ENCODE results near the gene EFCAB14.
"Not testable (repeated sequence)": the region's sequence is repeated elsewhere in the genome, so short reads cannot be mapped to it uniquely, and the experiment has no call there.

The EFCAB14 gene

DNA sequence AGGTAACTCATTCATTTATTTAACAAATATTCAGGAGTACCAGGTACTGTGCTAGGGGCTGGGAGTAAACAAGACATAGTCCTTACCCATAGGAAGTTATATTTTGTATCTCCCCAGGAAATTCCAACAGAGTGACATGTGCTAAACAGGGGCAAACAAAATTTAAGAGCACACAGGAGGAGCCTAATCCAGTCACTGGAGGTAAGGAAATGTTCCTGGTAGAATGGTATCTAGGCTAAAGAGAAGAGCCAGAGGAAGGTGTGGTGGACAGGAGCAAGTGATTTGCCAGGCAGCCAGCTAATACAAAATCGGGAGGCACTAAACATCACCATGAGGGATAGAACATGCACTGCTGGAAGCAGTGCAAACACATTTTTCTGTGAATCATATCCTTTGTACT, 36.9 kb downstream of the EFCAB14 start:
- no peak for DNase-seq

DNA sequence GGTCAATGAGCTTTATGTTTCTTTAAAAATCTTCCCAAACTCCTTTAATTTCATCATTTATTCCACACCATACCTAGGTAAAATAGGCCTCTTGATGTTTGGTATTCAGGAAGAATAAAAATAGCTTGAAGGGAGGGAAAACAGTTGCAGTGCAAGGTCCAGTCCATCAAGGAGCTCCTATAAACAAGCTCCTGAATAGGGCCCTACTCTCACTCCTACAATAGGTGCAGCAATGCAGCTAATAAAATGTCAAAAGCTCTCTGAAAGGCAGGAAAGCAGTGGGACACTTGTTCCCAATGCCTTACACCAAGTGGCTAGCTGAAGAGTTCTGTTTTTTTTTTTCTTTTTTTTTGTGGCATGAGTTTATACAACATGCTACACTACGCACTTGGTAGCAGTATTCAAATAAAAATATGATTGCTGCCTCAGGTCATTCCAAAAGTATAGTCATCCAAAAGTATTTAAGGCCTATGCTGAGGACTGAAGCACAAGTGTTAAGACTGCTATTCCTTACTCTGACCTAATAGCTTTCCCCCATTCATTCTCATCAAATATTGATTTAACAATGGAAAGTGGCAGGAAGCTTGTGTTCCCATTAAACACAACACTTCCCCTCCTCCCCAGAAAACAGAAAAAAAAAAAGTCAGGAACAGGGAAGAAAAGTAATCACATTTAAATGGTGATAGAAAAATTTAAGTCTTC, 37.4 kb downstream of the EFCAB14 start:
- DNase-seq = no peak

DNA sequence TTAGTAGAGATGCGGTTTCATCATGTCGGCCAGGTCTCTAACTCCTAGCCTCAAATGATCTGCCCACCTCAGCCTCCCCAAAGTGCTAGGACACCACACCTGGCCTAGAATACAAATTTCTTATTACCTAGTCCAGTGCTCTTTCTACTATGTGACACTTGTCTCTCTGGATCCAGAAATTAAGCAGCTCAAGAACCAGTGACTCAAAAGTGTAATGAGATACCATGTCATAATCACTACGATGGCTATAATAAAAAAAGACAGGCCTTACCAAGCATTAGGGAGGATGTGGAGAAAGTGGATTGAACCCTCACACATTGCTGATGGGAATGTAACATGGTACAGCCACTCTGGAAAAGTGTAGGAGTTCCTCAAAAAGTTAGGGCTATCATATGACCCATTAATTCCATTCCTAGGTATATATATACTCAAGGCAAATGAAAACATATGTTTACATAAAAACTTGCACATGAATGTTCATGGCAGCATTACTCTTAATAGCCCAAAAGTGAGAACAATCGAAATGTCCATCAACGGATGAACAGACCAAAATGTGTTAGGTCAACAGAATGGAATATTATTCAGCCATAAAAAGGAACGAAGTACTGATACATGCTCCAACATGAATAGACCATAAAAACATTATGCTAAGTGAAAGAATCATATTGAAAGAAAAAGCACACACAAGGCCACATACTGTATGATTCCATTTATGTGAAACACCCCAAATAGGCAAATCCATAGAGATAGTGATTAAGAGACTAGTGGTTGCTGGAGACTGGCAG, 38.9 kb downstream of the EFCAB14 start:
- no peak for DNase-seq

DNA sequence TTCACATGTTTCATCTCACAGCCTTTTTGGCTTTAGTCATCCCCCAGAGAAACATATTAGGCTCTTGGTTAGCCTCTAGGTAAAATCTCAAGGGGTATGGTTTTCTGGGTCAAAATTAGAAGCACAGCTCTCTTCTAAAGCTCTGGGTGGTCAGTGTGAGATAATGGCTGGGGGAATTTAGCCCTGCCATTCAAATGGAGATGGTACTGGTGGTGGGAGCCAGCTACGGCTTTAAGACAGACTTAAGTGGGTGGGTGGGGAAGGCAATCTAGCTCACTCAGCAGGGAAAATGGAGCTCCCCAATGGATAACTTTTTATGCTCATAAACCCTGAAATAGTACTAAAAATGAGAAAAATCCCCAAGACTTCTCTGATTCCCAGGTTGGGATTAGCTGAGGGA, 41.6 kb downstream of the EFCAB14 start:
- no peak for DNase-seq

DNA sequence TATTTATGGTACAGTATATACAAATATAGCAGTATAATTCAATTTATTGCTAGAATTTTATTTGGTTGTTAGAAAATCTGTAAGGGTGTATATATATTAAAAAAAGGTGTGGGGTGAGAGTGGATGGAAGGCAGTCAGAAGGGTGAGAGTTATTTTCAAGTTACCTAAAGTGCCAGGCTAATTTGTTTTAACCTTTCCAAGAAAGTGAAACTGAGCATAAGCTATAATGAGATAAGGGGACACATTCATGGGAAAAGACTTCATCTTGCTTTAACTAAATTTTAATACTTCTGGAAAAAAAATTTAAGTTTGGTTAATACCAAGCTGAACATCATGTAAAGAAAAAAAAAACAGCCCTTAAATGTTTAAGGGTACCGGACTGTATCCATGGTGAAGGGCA, 42.4 kb downstream of the EFCAB14 start:
- no peak for DNase-seq

DNA sequence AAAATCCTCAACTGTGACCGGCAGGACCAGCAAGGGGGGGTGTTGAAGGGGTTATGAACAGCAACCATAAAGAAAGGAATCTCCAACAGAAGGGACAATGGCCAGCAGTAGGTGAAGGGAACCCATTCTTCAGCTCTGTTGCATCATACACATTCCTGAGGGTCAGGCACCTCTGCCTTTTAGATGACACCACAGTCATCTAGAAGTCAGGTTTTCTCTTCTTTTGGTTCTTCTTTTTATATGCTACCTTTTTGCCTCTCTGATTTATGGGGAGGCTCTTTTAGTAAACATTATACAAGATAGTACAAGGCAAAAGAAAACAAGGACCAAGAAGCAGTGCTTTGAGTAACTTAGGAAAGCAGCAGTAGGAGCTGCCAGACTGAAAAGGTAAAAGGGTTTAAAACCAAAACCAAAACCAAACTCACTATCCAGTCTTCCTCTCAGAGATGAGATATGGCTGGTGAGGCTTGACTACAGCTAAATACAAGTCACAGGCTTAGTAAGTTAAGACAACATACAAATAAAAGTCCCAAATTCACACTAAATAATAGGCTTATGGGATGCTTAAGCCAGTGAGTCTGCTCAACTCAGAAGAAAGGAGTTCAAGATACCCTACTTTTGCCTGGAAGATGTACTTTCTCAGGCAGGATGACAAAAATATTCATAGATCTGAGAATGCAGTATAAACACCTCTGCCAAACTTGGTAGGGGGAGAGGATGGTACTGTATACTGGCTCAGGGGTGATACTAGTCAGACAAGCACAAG, 43.2 kb downstream of the EFCAB14 start:
- no peak for DNase-seq

DNA sequence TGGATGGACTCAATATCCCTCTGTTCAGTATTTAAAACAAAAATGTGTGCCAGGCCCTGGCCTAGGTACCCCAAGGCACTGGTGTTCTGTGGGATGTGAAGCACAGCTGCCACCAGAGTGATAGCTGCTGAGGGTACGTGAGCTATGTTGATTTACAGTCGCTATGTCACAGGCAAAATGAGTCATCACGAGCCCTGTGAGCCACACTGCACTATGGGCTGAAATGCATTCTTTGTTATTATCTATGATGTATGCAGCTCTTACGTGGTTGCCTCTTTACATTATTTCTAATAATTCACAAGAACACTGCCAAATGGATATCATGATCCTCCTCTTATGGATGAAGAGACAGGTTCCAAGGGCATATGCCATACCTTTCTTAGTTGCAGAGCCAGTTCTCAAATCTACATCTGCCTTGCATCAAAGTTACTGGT, 45.1 kb downstream of the EFCAB14 start:
- DNase-seq = no peak

DNA sequence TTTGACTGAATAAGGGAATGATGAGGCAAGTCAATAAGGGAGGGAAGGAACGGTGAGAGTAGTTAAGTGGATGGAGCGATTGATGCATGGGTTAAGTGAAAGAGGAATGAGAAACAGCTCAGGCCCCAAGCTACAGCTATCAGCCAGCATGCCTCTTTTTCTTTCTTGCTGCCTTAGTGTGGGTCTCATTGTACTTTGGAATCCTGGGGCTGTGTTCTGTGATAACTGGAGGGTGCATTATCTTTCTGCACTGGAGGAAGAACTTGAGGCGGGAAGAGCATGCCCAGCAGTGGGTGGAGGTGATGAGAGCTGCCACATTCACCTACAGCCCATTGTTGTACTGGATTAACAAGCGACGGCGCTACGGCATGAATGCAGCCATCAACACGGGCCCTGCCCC, 46.2 kb downstream of the EFCAB14 start:
- DNase-seq = no peak

DNA sequence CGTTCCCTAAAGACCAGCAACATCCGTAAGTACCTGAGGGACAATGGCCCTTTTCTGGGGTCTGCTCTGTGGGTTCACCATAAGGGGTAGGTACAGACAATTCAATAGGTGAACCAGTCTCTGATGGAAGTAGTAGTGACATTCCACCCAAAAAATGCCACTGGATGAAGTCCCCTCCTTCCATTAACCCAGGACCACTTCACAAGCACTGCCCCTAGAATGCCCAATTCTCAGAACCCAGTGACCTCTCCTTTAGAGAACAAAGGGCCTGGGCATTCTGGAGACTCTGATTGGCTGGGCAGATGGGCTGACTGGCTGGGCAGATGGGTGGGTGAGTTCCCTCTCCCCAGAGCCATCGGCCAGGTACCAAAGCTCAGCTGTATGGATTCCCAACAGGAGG, 47.4 kb downstream of the EFCAB14 start, which contains the start of gene TEX38:
TEX38 (plus strand) TSS at position 301 of the 400 bp plus-strand sequence; CDS start at position 382, 81 bp downstream.
- DNase-seq = no peak

DNA sequence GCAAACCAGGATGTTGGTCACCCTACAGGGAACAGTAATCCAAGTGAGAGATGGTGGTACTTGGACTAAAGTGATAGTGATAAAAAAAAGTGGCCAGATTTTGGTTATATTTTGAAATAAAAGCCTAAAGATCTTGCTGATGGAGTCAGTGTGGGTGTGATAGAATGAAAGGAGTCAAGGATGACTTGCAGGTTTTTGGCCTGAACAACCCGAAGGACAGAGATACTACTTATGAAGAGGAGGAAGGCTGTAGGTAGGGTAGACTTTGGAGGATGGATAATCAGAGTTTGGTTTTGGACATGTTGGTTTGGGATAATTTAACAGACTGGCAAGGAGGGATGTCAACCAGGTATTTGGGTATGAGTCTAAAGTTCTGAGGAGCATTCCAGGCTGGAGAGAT, 48.8 kb downstream of the EFCAB14 start:
- no peak for DNase-seq

DNA sequence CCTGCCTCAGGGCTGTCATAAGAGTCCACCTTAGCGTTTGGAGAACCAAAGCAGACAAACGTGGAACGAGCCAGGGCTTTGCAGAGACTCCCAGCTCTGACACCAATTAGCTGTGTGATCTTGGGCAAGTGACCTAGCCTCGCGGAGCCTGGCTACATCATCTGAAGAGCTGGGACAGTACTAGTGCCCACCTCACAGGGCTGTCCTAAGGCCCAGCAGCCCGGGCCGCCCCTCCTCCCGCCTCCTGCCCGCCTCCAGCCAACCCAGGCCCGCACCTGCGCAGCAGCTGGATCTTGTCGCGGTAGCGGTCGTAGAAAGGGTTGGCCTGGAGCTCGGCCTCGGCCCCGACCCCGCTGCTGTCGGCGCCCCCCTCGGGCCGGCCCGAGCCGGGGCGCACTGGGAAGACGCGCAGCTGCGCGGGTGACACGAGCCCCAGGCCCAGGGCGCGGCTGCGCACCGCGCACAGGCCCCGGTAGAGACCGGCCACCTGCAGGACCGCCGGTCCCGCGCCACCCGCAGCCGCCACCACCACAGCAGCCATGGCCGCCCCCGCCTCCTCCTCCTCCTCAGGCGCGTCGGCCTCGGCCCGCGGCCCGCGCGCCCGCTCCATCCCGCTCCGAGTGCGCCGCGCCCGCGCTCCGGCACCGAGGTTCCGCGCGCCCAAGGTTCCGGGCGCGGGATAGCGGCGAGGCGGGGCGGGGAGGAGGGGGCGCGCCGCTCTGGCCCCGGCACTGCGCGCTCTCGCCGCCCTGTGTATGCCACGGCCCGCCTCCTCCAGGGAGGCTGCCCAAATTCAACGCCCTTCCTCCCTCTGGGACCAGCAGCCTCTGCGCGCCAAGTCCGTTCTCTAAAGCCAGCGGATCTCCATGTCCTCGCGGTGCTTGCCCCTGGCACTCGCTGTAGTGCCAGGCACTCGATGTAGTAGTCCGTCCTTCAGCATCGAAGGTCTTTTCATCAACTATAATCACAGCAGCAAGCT, 50.8 kb downstream of the EFCAB14 start, which contains the start of gene ATPAF1:
ATPAF1 (minus strand) TSS at position 583 of the 979 bp plus-strand sequence; CDS start at position 541, 42 bp downstream.
- DNase-seq = peak; percentile 77

DNA sequence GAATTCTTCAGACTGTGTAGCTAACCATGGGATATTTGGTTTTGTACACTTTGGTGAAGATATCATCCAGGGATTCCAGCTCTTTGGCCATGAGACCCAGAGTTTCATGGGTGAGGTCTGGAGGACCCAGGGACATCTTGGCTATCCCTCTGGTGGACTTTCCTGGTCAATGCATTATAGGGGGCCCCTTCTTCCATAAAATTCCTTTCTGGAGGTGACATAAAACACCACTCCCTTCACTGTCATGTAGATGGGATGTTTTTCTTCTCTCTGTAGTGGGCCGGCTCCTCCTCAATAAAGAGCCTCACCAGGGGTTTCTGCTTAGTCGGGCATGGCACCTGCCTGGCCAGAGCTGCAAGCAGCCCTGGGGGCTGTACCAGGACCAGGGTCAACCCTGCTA, 52.9 kb downstream of the EFCAB14 start:
- DNase-seq = no peak

DNA sequence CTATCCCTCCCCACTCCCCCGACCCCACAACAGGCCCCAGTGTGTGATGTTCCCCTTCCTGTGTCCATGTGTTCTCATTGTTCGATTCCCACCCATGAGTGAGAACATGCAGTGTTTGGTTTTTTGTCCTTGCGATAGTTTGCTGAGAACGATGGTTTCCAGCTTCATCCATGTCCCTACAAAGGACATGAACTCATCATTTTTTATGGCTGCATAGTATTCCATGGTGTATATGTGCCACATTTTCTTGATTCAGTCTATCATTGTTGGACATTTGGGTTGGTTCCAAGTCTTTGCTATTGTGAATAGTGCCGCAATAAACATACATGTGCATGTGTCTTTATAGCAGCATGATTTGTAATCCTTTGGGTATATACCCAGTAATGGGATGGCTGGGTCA, 56.0 kb downstream of the EFCAB14 start:
- not testable (repeated sequence) for DNase-seq

DNA sequence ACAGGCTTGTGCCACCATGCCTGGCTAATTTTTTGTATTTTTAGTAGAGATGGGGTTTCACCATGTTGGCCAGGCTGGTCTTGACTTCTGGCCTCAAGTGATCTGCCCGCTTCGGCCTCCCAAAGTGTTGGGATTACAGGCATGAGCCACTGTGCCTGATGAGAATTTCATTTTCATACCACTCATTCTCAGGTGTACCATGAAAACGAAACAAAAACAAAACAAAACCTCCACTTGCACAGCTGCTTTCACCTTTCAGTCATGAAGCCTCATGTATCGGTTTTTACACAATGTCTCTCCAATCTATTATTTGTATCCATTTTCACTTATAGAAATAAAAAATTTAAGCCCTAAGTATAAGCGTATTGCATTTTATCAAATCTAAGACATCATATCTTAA, 58.8 kb downstream of the EFCAB14 start:
- DNase-seq = not testable (repeated sequence)

DNA sequence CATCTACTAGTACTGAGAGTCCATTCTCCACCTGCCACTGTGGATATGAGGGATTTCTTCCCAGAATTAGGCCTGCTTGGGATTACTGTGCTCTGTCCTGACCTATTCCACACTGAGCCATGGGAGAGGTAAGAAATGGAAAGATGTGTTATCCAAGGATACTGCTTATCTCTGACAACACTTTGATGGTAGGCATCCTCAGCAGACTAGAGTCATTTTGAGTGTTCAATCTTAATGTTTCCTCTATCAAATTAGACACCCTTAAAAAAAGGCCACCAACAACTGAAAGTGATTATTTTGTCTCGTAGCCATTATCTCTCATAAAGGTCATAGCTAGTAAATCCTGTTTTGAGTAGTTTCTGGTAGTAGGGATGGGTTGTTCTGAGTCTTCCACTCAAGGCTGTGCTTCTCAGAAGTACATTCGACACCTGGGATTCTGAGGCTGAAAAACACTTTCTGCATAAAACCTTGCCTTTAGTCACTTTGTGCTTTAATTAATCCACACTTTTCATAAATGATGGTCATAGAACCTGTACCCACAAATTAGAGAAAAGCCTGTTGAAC, 59.5 kb downstream of the EFCAB14 start:
- no peak for DNase-seq

DNA sequence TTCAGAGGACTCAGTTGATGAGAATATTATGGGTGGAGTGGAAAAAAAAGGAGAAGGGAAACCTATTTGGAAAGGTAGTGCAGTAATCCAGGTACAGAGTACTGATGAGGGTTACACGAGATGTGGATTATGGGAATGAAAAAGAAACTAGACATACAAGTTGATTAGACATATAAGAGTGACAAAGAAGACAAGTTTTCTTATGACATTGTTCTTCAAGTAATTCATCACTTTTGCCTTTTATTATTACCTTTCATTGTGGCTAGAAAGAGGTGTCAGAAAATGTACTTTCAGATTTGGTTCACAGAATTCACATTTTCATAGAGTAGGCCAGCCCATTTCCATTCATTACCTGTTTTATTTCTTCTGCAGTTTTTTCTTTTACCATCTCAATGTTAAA, 61.1 kb downstream of the EFCAB14 start:
- DNase-seq = no peak

DNA sequence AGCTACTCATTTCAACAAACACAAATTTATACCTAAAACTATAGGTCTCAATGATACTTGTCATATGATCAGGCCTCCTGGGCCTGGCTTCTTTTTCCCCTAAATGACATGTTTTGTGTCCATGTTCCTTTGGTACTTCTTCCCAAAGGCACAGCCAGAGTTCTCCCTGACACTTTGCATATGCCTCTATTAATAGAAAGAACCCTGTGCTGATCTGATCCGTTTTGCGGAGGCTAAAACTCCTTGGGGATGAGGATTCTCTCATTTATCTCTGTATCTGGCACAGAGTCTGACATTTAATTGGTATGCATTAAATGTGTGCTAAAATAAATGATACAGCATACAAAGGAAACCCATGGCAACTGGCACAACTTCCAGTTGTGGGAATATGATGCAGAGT, 62.3 kb downstream of the EFCAB14 start:
- no peak for DNase-seq

DNA sequence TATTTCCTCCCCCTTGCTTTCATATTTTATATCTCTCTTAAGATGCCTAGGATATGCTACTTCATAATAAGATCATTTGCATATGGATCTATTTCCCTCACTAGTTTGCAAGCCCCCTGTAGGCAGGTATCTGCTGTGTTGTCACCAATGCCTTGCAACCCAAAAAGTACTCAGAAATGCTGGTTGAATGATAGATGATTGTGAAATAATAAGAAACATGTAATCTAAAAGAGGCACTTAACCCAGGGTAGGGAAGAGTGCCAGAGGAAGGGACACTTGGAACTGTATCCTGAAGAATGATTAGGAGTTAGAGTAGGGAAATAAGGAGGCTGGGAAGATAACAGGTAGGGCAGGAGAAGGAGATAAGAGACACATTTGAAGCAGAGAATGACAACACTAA, 63.1 kb downstream of the EFCAB14 start:
- no peak for DNase-seq

DNA sequence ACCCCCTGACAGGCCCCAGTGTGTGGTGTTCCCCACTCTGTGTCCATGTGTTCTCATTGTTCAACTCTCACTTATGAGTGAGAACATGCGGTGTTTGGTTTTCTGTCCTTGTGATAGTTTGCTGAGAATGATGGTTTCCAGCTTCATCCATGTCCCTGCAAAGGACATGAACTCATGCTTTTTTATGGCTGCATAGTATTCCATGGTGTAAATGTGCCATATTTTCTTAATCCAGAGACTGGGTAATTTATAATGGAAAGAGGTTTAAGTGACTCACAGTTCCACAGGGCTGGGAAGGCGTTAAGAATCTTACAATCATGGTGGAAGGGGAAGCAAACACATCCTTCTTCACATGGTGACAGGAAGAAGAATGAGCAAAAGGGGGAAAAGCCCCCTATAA, 64.2 kb downstream of the EFCAB14 start:
- DNase-seq = not testable (repeated sequence)

DNA sequence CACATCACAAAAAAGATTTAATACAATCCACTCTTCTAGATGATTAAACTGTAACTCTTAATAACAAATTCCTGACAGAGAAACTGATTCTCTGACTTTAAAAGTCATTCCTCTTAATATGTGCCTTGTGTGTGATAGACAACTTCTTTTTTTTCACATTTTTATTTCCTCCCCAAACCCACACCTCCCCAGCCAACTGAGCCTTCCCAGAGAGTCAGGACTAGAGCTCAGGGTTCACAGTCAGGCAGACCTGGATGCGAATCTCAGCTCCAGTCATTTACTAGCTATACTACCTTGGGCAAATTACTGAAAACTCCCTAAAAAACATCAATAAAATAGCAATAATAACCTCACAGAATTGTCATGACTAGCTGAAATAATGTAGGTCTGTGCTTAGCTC, 64.9 kb downstream of the EFCAB14 start:
- no peak for DNase-seq

DNA sequence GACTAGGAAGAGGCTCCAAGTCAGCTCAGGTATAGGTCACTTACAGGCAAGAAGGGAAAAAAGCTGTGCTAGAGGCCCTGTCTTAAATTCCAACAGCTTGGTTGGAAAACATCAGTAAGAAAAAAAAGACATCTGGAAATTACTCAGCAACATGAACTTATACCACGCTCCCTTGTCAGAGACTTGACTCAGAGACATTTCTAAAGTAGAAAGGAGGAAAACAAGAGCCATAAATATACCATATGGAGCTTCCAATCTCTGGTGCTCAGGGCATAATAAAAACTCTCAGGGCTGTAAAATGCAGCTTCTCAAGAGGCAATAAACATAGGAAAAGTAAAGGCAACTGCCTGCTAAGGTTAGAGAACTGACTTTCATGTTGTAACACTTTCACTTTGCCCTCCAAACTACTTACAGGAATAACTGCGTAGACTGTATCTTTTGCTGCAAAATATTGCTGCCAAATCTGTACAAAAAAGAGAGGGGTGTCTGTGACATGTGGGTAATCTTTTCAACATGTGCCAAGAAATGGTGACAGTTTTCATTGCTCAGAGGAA, 65.4 kb downstream of the EFCAB14 start:
- DNase-seq = no peak

All from NCI-H1092 treated with DMSO at 0.1 percent for 48 hours (cell line).